ENCODE measurements around the gene SLK.

- TF ChIP-seq ATF3 (IDR thresholded peaks at IDR 0.05; ENCODE audit: borderline replicate concordance, extremely low read depth, low read depth, low read length) (no peak), BRCA1 (IDR thresholded peaks at IDR 0.05; ENCODE audit: low read depth, low read length) (no peak), HDAC2 (IDR thresholded peaks at IDR 0.05) (no peak), CTCF (IDR thresholded peaks at IDR 0.05 in 2 of 3, conservative IDR thresholded peaks at IDR 0.05 in 1 of 3; ENCODE audit: control insufficient read depth in 2 of 3, extremely low read depth in 1 of 3, insufficient read depth in 1 of 3, low read depth in 3 of 3, low read length in 3 of 3) (no peak)
Measured at GRCh38 chr10:104077663-104078151, 110.8 kb downstream of the SLK start.

All from GM12878 (cell line).